GM23248 (cell line): ENCODE results near the gene ACKR3. TPM values are rescaled to one million over a fixed set of nuclear protein-coding genes. Genes with fewer than 3 reads are reported as not detected.

ENCODE experiments used
- DNase-seq: peaks from one replicate; pipeline ENCODE4 v3.0.0-alpha.2; 2015
- H2AFZ ChIP-seq: fragments of 200-600 bp; sonication (generic); 2 replicates; pipeline ENCODE4 v1.6.1; 2016; ENCODE audit warnings: antibody characterized with exemption
- H3F3A ChIP-seq: fragments of 200-600 bp; sonication (generic); 2 replicates; pipeline ENCODE4 v1.6.1; 2016; ENCODE audit warnings: mild to moderate bottlenecking, antibody characterized with exemption, mixed run types; ENCODE audit not compliant: insufficient read depth
- H3K27ac ChIP-seq: fragments of 200-600 bp; sonication (generic); 2 replicates; pipeline ENCODE4 v1.5.1; 2016; ENCODE audit warnings: mild to moderate bottlenecking
- H3K27me3 ChIP-seq: fragments of 200-600 bp; sonication (generic); replicated peaks from 2 replicates; pipeline ENCODE4 v1.6.1; 2016; ENCODE audit warnings: mild to moderate bottlenecking; ENCODE audit not compliant: insufficient read depth
- H3K36me3 ChIP-seq: fragments of 200-600 bp; sonication (generic); 2 replicates; pipeline ENCODE4 v1.6.1; 2016; ENCODE audit warnings: low read depth, mild to moderate bottlenecking
- H3K4me1 ChIP-seq: fragments of 200-600 bp; sonication (generic); 2 replicates; pipeline ENCODE4 v1.6.1; 2016; ENCODE audit warnings: mild to moderate bottlenecking; ENCODE audit not compliant: insufficient read depth
- H3K4me2 ChIP-seq: fragments of 200-600 bp; sonication (generic); one replicate; pipeline ENCODE4 v1.6.1; 2016; ENCODE audit warnings: mild to moderate bottlenecking; ENCODE audit not compliant: unreplicated experiment
- H3K4me3 ChIP-seq: fragments of 200-600 bp; sonication (generic); 2 replicates; pipeline ENCODE4 v1.5.1; 2016; ENCODE audit warnings: mild to moderate bottlenecking
- H3K79me2 ChIP-seq: fragments of 200-600 bp; sonication (generic); 2 replicates; pipeline ENCODE4 v1.6.1; 2016; ENCODE audit warnings: mild to moderate bottlenecking; ENCODE audit not compliant: insufficient read depth
- H3K9ac ChIP-seq: fragments of 200-600 bp; sonication (generic); 2 replicates; pipeline ENCODE4 v1.6.1; 2016; ENCODE audit warnings: mild to moderate bottlenecking
- H3K9me2 ChIP-seq: fragments of 200-600 bp; sonication (generic); 2 replicates; pipeline ENCODE4 v1.6.1; 2016; ENCODE audit warnings: mixed run types, mild to moderate bottlenecking, moderate library complexity; ENCODE audit not compliant: insufficient read depth
- H3K9me3 ChIP-seq: fragments of 200-600 bp; sonication (generic); one replicate; pipeline ENCODE4 v1.6.1; 2017; ENCODE audit warnings: low read depth
- H4K20me1 ChIP-seq: fragments of 200-600 bp; sonication (generic); 2 replicates; pipeline ENCODE4 v1.6.0; 2016; ENCODE audit not compliant: insufficient read depth
- EZH2 ChIP-seq: fragments of 200-600 bp; sonication (generic); IDR thresholded peaks from 2 replicates; pipeline ENCODE4 v1.6.1; 2018; ENCODE audit warnings: antibody characterized with exemption, mild to moderate bottlenecking; ENCODE audit not compliant: insufficient read depth, poor library complexity, severe bottlenecking
- EZH2phosphoT487 ChIP-seq: fragments of 200-600 bp; sonication (generic); IDR thresholded peaks from 2 replicates; pipeline ENCODE4 v1.6.1; 2018; ENCODE audit warnings: antibody characterized with exemption, moderate library complexity, mild to moderate bottlenecking, low read depth; ENCODE audit not compliant: insufficient read depth
- WGBS, 2 experiments: methylation state at CpG; one replicate each; pipeline ENCODE4 v1.1.6; 2015 to 2017; ENCODE audit warnings: low lambda C conversion rate in 2 of 2, low coverage in 1 of 2; ENCODE audit errors: missing lambda C conversion rate in 2 of 2; 5-methylcytosine and 5-hydroxymethylcytosine counted together
- in situ Hi-C: fragments of 300-500 bp; cut with MboI; formaldehyde crosslinking; loops from 2 replicates; pipeline ENCODE4 v1.15.0; 2020
- polyA plus RNA-seq: library from polyadenylated mRNA; unstranded; fragments of >200 nt; fragmentation: Nextera tagmentation; extraction: Ambion mirVana; gene quantifications from 2 replicates; pipeline ENCODE4 v1.2.1, GENCODE V29; 2016
- total RNA-seq: library from RNA; depleted of rRNA; stranded (reverse); fragments of >200 nt; shearing (Covaris generic); gene quantifications from 2 replicates; pipeline ENCODE4 v1.2.3, GENCODE V29; 2014

ACKR3 gene
- total and polyA plus RNA-seq, 2 experiments from 2014 or later = 6.1 to 8.5 TPM

- Histone ChIP-seq H3K27ac (no peak overlapping the region), H3K4me2 (no peak overlapping the region), H3K9me2 (no peaks in the 10 kb centered on the region), H3K9ac (no peak overlapping the region), H3K36me3 (no peaks in the 10 kb centered on the region), H4K20me1 (no peaks in the 10 kb centered on the region), H3F3A (0 out of 2 replicates have a peak, but pooled peaks cover under 1% of the 10 kb centered on the region), H2AFZ (no peak overlapping the region), H3K4me1 (no peaks in the 10 kb centered on the region; the same call in 1 of the 2 replicates), H3K9me3 (no peaks in the 10 kb centered on the region), H3K27me3 (peaks cover 46% of the 10 kb centered on the region), H3K4me3 (no peak overlapping the region), H3K79me2 (no peaks in the 10 kb centered on the region)
- TF ChIP-seq EZH2phosphoT487 (no peak), EZH2 (no peak)
- in situ Hi-C loops = no loop called here
- 26 to 36% methylated on average over 18 of the region's 18 CpGs for WGBS, 2 experiments
- DNase-seq = no peak
Observed at GRCh38 chr2:236574424-236575145, 5.0 kb downstream of the ACKR3 start.

GRCh38 chr2:236575510-236575909 lies 5.9 kb downstream of the ACKR3 start:
- H3K9me3 ChIP-seq = no peaks in the 10 kb centered on the region
- WGBS, 2 experiments = 46 to 62% methylated on average over 6 to 11 of the region's 11 CpGs
- no peaks in the 10 kb centered on the region for H3K9me2 ChIP-seq
- H4K20me1 ChIP-seq = no peaks in the 10 kb centered on the region
- H3K79me2 ChIP-seq = no peaks in the 10 kb centered on the region
- no peaks in the 10 kb centered on the region for H3K4me1 ChIP-seq
- no peak overlapping the region for H3K9ac ChIP-seq
- H3K4me3 ChIP-seq = no peak overlapping the region
- DNase-seq = no peak
- H3K4me2 ChIP-seq = no peak overlapping the region
- no peaks in the 10 kb centered on the region for H3K36me3 ChIP-seq
- peaks cover 40% of the 10 kb centered on the region for H3K27me3 ChIP-seq
- TF ChIP-seq EZH2 = no peak
- no peak for TF ChIP-seq EZH2phosphoT487
- H2AFZ ChIP-seq = no peak overlapping the region
- no peaks in the 10 kb centered on the region for H3F3A ChIP-seq
- in situ Hi-C loops = no loop called here
- no peak overlapping the region for H3K27ac ChIP-seq

DNA sequence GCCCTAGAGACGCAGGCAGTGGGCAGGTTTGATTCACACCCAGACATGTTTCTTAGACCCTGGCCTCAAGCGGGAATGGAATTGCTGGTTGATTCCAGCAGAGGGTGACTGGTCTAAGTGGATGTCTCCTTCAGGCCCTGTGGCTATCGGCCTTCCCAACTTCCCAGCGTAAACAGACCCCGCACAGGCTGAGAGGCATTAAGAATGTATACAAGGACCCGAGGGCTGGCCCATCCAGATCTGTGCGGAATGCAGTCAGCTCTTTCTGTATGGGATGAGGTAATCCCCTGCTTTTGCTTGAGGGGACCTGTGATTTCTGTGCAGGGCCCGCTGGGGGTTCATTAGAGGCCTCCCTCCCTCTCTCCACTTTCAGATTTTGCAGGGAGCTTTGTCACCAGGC lies 6.5 kb downstream of the ACKR3 start:
- WGBS, 2 experiments = 32 to 43% methylated on average over 8 of the region's 8 CpGs
- TF ChIP-seq EZH2 (no peak), EZH2phosphoT487 (no peak)
- Histone ChIP-seq H3K27me3 (peaks cover 35% of the 10 kb centered on the region), H3K4me3 (no peak overlapping the region), H2AFZ (no peak overlapping the region), H3K79me2 (no peaks in the 10 kb centered on the region), H4K20me1 (no peaks in the 10 kb centered on the region), H3K27ac (no peak overlapping the region), H3K9me2 (no peaks in the 10 kb centered on the region), H3K9me3 (no peaks in the 10 kb centered on the region), H3K4me2 (no peak overlapping the region), H3K36me3 (no peaks in the 10 kb centered on the region), H3F3A (no peaks in the 10 kb centered on the region), H3K4me1 (no peaks in the 10 kb centered on the region), H3K9ac (no peak overlapping the region)
- peak; percentile 16 for DNase-seq
- in situ Hi-C loops = no loop called here

DNA sequence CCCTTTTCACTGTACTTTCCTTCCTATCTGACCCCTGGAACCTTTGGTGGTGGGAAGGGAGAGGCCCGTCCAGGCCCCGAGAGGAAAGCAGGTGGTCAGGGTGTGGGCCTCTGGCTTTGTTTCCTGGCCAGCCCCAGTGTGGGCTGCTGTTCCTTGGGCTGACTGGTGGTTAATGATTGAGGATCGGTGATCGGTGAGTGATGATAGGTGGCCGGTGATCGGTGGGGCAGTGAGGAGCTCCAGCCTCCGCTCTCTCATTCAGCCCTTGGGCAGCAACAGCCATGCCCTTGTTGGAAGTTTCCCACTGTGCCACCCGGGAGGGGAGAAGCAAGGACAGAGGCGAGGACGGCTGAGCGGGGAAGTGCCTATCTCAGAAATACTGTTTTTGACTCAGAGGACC lies 7.3 kb downstream of the ACKR3 start:
- H3K4me3 ChIP-seq = no peak overlapping the region
- H3K27ac ChIP-seq = no peak overlapping the region
- H3K9me2 ChIP-seq = no peaks in the 10 kb centered on the region
- no peak for TF ChIP-seq EZH2
- no peak for TF ChIP-seq EZH2phosphoT487
- H3K4me2 ChIP-seq = no peak overlapping the region
- no peaks in the 10 kb centered on the region for H3K4me1 ChIP-seq
- no peak for DNase-seq
- peaks cover 27% of the 10 kb centered on the region for H3K27me3 ChIP-seq
- H3K79me2 ChIP-seq = no peaks in the 10 kb centered on the region
- no peaks in the 10 kb centered on the region for H3K36me3 ChIP-seq
- no peaks in the 10 kb centered on the region for H3K9me3 ChIP-seq
- H2AFZ ChIP-seq = no peak overlapping the region
- H3F3A ChIP-seq = no peaks in the 10 kb centered on the region
- H3K9ac ChIP-seq = no peak overlapping the region
- in situ Hi-C loops = no loop called here
- H4K20me1 ChIP-seq = no peaks in the 10 kb centered on the region
- 55 to 70% methylated on average over 11 of the region's 11 CpGs for WGBS, 2 experiments
